Kidney capillary endothelial cell (primary cell): ENCODE results near the gene CYP19A1.
"Not testable (repeated sequence)": the region's sequence is repeated elsewhere in the genome, so short reads cannot be mapped to it uniquely, and the experiment has no call there.

Source experiments
- DNase-seq: peaks from one replicate; pipeline ENCODE4 v3.0.0-alpha.2; 2018; ENCODE audit warnings: low spot score

Gene CYP19A1

DNA sequence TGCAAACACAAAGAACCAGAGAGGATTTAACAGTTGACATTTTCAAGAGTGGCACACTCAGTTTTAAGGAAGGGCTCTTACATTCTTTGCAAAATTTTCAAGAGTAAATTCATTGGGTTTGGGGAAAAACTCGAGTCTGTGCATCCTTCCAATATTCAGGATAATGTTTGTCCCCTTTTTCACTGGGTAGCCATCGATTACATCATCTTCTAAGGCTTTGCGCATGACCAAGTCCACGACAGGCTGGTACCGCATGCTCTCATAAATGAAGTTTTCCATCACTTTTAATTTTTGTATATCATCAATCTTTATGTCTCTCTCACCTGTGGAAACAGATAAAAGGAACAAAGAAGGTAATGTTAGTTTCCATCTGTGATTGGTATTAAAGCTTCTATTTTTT lies 126.2 kb downstream of the CYP19A1 start:
- no peak for DNase-seq

DNA sequence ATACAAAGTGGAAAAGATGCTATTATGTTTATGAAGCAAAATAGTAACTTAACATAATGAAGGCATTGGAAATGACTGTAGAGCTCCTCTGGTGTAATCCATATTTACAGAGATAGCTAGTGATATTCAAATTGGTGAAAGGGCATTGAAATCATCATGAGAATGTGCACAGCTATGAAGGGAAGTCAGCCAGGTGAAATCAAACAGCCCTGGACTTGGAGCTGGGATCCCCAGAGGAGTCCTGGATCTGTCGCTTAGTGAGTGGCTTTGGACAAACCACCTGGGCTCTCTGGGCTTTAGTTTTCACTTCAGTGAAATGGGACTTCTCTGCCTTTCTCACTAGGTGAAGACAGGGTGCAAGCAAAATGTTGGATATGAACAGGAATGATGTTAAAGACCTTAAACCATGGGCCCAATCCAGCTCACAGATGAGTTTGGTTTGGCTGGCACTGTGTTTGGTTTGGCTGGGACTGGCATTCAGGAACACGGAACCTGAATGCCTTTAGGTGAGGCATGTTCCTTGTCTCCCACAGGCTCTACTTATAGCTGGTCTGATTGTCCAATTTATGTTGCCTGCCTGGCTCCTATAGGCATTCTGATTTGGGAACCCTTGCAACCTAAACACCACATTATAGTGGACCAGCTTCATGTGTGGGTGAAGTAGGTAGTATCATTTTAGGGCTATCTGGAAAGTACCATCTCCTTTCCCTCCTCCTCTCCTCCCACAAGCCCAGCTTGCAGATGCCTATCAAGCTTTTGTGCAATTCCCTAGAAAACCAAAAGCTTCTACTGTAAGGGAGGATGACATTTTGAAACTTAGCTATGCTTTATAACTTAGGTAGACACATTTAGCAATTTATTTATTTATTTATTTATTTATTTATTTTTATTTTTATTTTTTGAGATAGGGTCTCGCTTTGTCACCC lies 133.1 kb downstream of the CYP19A1 start:
- no peak for DNase-seq

- DNase-seq: no peak
These were observed 134.6 kb downstream of the CYP19A1 start for GRCh38 chr15:51203797-51204196.

DNA sequence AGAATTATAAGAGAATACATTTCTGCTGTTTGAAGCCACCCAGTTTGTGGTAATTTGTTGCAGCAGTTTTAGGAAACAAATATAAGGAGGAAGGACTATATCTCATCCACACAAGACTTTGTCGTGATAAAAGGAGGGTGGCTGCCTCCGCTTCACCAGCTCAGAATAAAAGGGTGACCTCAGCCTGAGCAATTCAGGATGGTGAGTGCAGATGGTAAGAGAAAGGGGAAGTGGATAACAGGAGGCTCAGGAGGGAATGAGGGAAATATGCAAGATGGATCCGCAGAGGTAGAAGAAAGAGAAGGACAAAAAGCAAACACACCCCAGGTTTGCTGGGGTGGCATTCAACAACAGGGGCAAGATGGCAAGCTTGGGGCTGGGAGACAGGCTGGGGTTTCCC lies 135.6 kb downstream of the CYP19A1 start:
- no peak for DNase-seq

DNA sequence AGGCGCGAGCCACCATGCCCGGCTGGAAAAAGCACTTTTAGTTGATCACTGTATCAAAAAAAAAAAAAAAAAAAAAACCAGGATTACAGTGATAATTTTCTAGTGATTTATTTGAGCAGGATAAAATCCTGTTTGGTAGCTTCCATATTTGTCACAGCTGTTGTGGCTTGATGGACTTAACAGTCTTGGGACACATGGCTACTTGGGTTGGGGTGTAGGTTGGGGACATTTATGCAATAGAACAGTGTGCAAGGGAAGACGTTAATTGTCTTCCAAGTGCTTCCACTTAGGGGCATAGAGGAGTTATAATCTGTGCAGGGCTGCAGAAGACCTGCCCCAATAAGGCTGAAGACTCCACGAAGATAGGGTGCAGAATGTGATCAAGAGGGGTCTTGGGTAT lies 136.8 kb downstream of the CYP19A1 start:
- DNase-seq: no peak

DNA sequence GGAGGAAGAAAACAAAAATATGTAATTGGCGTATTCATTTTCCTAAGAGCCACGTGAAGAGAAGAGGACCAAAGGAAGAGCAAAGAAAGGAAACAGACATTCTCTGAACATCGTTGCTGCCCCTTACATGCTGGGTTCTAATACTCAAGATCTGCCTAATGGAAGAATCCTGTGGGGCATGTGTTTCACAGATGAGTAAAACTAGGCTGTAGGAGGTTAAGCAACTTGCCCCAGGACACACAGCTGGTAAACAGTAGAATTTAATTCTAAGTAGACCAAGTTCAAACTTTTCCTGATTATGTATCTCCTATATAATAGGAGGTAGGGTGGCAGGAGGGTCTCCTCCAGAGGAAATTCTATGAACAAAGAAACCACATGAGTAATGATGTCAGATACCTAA lies 137.6 kb downstream of the CYP19A1 start:
- DNase-seq: no peak

- DNase-seq: no peak
These were observed 138.9 kb downstream of the CYP19A1 start for GRCh38 chr15:51199541-51199940.

DNA sequence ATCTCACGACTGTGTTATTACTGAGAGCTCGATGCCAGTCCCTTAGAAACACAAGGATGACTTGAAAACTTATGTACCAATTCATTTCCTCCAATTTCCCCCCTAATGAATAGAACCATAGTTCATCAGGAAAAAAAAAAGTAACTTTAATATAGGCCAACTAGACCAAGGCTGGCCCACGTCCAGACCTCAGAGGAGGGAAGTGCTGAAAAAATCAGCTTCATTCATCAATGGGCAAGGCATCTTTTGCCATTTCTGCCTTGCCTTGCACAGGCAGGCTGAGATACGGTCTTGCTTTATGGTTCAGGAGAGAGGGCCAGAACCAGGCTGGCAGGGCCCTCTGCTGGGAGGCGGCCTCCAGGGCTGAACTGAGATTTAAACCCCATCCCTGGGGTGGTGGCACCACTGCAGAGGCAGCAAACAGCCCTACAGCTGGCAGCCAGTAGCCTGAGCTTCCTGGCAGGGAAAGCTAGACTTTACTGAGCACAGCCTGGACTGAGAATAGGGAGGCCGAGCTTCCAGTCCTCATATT lies 139.6 kb downstream of the CYP19A1 start:
- DNase-seq: no peak

GRCh38 chr15:51195459-51195858 lies 142.9 kb downstream of the CYP19A1 start:
- no peak for DNase-seq

DNA sequence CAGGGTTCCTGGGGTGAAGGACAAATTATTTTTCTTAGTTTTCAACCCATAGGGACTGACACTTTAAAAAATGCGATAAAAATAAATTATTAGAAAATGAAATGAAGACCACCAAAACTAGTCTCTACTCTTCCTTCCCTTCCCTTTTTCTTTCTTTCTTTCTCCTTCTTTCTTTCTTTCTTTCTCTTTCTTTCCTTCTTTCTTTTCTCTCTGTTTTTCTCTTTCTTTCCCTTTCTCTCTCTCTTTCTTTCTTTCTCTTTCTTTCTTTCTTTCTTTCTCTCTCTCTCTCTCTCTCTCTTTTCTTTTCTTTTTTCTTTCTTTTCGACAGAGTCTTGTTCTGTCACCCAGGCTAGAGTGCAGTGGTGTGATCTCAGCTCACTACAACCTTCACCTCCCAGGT lies 144.4 kb downstream of the CYP19A1 start:
- no peak for DNase-seq

- DNase-seq: no peak
These were observed 144.9 kb downstream of the CYP19A1 start for GRCh38 chr15:51193526-51193925.

- DNase-seq: peak; percentile 68
These were observed 145.7 kb downstream of the CYP19A1 start for GRCh38 chr15:51192521-51193280.

DNA sequence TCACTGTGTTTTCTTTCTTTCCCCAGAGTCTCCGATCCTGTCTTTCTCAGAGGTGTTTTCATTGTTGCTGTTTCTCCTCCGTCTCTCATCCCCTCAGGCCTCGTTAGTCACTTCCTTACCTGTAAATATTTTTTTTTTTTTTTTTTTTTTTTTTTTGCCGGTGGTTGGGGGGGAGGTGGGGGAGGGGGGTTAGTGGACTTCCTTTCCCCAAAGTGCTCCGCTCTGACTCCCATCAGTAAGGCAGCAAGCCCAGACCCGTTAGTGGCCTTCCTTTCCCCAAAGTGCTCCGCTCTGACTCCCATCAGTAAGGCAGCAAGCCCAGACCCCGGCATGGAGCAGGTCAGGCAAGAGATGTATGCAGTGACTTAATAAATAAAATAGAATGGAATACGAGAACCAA lies 146.6 kb downstream of the CYP19A1 start:
- no peak for DNase-seq

GRCh38 chr15:51191072-51191670 lies 147.2 kb downstream of the CYP19A1 start:
- DNase-seq: peak; percentile 2

DNA sequence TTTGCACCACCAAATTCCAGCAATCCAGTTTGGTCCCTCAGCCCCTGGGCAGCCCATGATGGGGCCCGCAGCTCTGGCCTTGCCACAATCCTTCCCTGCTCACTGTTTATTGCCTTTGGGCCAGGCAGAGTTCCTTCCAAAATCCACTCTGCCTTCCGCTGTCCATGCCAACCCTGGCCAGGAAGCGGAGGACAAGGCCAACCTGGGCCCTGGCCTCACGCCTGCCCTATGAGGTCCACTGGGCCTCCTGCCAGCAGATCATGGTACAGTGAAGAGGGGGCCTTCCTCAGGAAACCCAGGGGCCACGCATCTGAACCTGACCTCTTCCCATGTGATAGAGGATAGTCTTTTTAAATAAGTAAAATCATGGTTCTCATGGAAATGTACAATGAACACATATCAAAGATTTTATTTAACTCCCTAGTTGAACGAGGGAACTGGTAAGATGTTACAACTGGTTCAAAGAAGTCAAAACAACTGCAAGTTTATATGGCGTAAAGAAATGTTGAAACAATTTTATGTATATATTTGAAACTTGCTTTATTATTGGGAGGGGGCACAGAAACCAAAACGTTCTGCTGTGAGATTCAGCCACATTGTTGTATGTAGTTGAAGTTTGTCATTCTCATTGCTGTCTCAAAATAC lies 147.8 kb downstream of the CYP19A1 start:
- no peak for DNase-seq

GRCh38 chr15:51189669-51190385 lies 148.6 kb downstream of the CYP19A1 start:
- DNase-seq: no peak

DNA sequence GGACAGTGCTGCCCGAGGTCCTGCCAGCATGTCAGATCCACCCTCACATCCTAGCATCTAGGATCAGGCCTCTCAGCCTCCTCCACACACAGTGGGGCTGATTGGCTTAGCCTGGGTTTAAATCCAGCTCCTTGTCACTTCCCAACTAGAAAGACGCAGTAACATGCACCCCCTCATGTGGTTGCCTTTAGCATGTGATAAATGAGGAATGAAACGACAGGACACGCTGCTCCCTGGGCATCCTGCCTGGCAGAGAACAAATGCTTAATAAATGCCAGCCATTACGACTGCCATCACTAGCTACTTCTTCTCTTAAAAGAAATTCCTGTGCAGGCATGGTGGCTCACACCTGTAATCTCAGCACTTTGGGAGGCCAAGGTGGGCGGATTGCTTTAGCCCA lies 149.6 kb downstream of the CYP19A1 start:
- not testable (repeated sequence) for DNase-seq

DNA sequence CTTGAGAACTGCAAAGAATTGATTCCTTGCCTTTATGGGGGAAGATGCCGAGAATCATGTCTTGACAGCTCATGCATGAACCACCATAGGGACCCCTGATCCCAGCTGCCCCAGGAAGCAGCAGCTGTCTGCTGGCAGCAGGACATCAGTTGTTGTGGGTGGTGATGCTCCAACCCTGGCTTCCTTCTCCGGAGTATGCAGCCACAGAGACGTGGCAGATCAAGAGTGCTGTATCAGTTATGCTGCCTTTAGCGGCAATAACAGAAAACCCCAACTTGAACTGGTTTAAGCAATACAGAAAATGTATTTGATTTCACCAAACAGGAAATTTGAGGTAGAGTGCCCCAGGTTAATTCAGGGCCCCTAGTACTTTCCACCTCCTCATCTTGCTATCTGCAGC lies 151.5 kb downstream of the CYP19A1 start:
- DNase-seq: no peak

DNA sequence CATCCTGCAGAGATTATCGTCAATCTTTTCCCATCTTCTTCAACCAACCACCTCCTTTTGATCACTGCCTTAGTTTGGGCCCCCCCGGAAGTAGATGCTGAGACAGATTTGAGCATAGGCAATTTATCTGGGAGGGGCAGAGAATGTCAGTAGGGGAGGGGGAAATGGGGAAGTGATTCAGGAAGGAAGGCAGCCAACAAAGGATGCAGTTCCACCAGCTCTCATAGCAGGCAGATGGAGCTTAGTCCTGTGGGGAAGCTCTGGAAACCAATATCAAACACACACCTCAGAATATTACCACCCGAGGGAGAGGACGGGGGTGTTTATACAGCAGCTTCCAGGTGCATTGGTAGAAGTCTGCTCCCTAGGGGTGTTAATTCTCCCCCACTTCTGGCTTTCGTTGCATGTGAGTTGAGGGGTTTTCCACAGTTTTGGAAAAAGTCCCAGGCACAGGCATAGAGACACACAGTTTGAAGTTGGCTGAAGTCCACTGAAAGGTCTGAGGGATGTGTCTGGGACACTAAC lies 152.2 kb downstream of the CYP19A1 start:
- no peak for DNase-seq

- no peak for DNase-seq
These were observed 152.9 kb downstream of the CYP19A1 start for GRCh38 chr15:51185213-51186159.
